ENCODE results near the gene ACSBG1.

The ACSBG1 gene

DNA sequence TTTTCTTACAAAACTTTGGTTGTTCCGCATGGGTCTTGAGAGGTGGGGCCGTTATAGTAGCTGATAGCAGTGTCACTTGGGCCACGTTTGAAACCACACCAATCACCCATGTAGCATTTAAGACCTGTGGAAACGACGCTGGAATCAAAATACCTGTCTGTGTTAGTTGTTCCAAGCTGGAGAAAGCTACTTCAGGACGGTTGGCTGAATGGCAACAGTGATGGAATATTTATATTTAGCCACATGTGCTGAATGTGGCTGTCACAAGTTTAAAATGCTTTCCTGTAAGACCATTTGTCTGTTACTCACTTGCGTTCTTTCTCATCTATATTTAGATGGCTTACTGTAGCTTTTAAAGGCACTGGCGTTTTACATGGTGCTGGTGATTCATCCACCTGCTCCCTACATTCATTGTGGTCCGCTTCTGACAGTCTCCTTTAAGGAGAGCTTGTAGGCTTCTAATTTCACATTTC lies 31.4 kb upstream of the ACSBG1 start:
- Histone ChIP-seq H3K9ac (ENCODE audit: low read depth in 1 of 2, low read length in 2 of 2) (peak overlapping the region in 1 of 2 donors; percentile 85), H3K27ac (ENCODE audit: low read depth, low read length) (no peak overlapping the region), H3K9me3 (ENCODE audit: control insufficient read depth in 1 of 2, low read length in 2 of 2) (no peaks in the 10 kb centered on the region), H3K27me3 (ENCODE audit: control insufficient read depth in 1 of 2, insufficient read depth in 2 of 2, low read length in 2 of 2) (no peaks in the 10 kb centered on the region), H3K36me3 (ENCODE audit: control insufficient read depth in 1 of 2, insufficient read depth in 2 of 2, low read length in 2 of 2) (no peaks in the 10 kb centered on the region), H3K4me1 (ENCODE audit: control insufficient read depth in 1 of 2, insufficient read depth in 2 of 2, low read length in 2 of 2) (peaks cover 18 to 19% of the 10 kb centered on the region in 2 donors), H3K4me3 (ENCODE audit: low read depth in 1 of 2, low read length in 2 of 2) (peak overlapping the region in 1 of 2 donors; percentile 82)

- H3K36me3 ChIP-seq (ENCODE audit: control insufficient read depth in 1 of 2, insufficient read depth in 2 of 2, low read length in 2 of 2): no peaks in the 10 kb centered on the region
- peak overlapping the region; percentile 82 to 84 for H3K4me3 ChIP-seq (ENCODE audit: low read depth in 1 of 2, low read length in 2 of 2)
- no peaks in the 10 kb centered on the region for H3K9me3 ChIP-seq (ENCODE audit: control insufficient read depth in 1 of 2, low read length in 2 of 2)
- H3K4me1 ChIP-seq (ENCODE audit: control insufficient read depth in 1 of 2, insufficient read depth in 2 of 2, low read length in 2 of 2): peaks cover 18 to 19% of the 10 kb centered on the region in 2 donors
- H3K27ac ChIP-seq (ENCODE audit: low read depth, low read length): no peak overlapping the region
- H3K27me3 ChIP-seq (ENCODE audit: control insufficient read depth in 1 of 2, insufficient read depth in 2 of 2, low read length in 2 of 2): no peaks in the 10 kb centered on the region
- peak overlapping the region; percentile 74 to 85 for H3K9ac ChIP-seq (ENCODE audit: low read depth in 1 of 2, low read length in 2 of 2)
Observed at GRCh38 chr15:78265137-78265460, 30.7 kb upstream of the ACSBG1 start.

GRCh38 chr15:78264304-78265136 lies 30.2 kb upstream of the ACSBG1 start, which contains the start of gene DNAJA4:
Gene DNAJA4, plus strand, starts transcription at chr15:78264562. Its CDS starts 202 bp downstream, at chr15:78264764.
- Histone ChIP-seq H3K4me3 (ENCODE audit: low read depth in 1 of 2, low read length in 2 of 2) (peak within 1 kb of the TSS; percentile 82 to 84), H3K4me1 (ENCODE audit: control insufficient read depth in 1 of 2, insufficient read depth in 2 of 2, low read length in 2 of 2) (peaks cover 18 to 19% of the 10 kb centered on the region in 2 donors), H3K27ac (ENCODE audit: low read depth, low read length) (peak within 1 kb of the TSS; percentile 51), H3K9me3 (ENCODE audit: control insufficient read depth in 1 of 2, low read length in 2 of 2) (no peaks in the 10 kb centered on the region), H3K27me3 (ENCODE audit: control insufficient read depth in 1 of 2, insufficient read depth in 2 of 2, low read length in 2 of 2) (no peaks in the 10 kb centered on the region), H3K9ac (ENCODE audit: low read depth in 1 of 2, low read length in 2 of 2) (peak within 1 kb of the TSS; percentile 74 to 85), H3K36me3 (ENCODE audit: control insufficient read depth in 1 of 2, insufficient read depth in 2 of 2, low read length in 2 of 2) (no peaks in the 10 kb centered on the region)

DNA sequence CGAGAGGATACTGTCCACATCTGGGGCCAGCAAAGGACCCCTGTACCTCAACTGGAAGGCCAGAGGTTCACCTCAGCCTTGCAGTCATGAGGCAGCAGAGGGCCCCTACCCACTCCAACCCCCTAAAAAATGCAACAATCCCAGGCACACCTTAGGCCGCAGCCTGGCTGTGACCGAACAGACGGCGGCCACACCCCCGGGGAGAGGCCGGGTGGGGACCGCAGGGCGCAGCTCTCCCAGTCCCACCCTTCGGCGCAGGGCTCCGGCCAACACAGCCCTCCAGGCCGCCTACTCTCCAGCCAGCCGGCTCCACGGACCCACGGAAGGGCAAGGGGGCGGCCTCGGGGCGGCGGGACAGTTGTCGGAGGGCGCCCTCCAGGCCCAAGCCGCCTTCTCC lies 29.5 kb upstream of the ACSBG1 start:
- H3K4me1 ChIP-seq (ENCODE audit: control insufficient read depth in 1 of 2, insufficient read depth in 2 of 2, low read length in 2 of 2): peaks cover 18 to 19% of the 10 kb centered on the region in 2 donors
- H3K9me3 ChIP-seq (ENCODE audit: control insufficient read depth in 1 of 2, low read length in 2 of 2): no peaks in the 10 kb centered on the region
- peak overlapping the region in 1 of 2 donors; percentile 60 for H3K9ac ChIP-seq (ENCODE audit: low read depth in 1 of 2, low read length in 2 of 2)
- H3K4me3 ChIP-seq (ENCODE audit: low read depth in 1 of 2, low read length in 2 of 2): peak overlapping the region; percentile 36 to 82
- H3K27ac ChIP-seq (ENCODE audit: low read depth, low read length): no peak overlapping the region
- H3K27me3 ChIP-seq (ENCODE audit: control insufficient read depth in 1 of 2, insufficient read depth in 2 of 2, low read length in 2 of 2): no peaks in the 10 kb centered on the region
- H3K36me3 ChIP-seq (ENCODE audit: control insufficient read depth in 1 of 2, insufficient read depth in 2 of 2, low read length in 2 of 2): no peaks in the 10 kb centered on the region

- Histone ChIP-seq H3K27ac (ENCODE audit: low read depth, low read length) (no peak overlapping the region), H3K9me3 (ENCODE audit: control insufficient read depth in 1 of 2, low read length in 2 of 2) (no peaks in the 10 kb centered on the region), H3K4me1 (ENCODE audit: control insufficient read depth in 1 of 2, insufficient read depth in 2 of 2, low read length in 2 of 2) (peaks cover 18 to 19% of the 10 kb centered on the region in 2 donors), H3K9ac (ENCODE audit: low read depth in 1 of 2, low read length in 2 of 2) (no peak overlapping the region), H3K27me3 (ENCODE audit: control insufficient read depth in 1 of 2, insufficient read depth in 2 of 2, low read length in 2 of 2) (no peaks in the 10 kb centered on the region), H3K36me3 (ENCODE audit: control insufficient read depth in 1 of 2, insufficient read depth in 2 of 2, low read length in 2 of 2) (no peaks in the 10 kb centered on the region), H3K4me3 (ENCODE audit: low read depth in 1 of 2, low read length in 2 of 2) (no peak overlapping the region)
Observed at GRCh38 chr15:78263351-78263781, 29.0 kb upstream of the ACSBG1 start.

DNA sequence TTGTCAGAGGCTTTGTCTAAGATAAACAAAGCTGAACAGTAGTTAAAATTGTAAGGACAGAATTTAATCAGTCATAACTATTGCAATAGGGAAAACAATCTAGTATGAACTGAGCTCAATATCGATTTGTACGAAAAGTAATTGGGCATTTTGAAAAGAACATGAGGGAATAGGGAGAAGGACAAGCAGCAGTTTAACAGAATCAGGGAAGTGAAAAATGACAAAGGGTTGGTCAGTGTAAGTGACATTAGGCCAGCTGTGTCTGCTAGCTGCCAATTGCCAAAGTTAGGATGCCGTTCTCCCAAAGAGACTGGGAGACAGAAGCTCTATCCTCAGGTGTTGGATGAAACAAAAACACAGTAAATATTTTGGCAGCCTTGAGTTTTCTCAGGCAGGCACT lies 26.7 kb upstream of the ACSBG1 start:
- Histone ChIP-seq H3K27me3 (ENCODE audit: control insufficient read depth in 1 of 2, insufficient read depth in 2 of 2, low read length in 2 of 2) (no peaks in the 10 kb centered on the region), H3K9me3 (ENCODE audit: control insufficient read depth in 1 of 2, low read length in 2 of 2) (no peaks in the 10 kb centered on the region), H3K4me1 (ENCODE audit: control insufficient read depth in 1 of 2, insufficient read depth in 2 of 2, low read length in 2 of 2) (peaks cover 8 to 11% of the 10 kb centered on the region in 2 donors), H3K36me3 (ENCODE audit: control insufficient read depth in 1 of 2, insufficient read depth in 2 of 2, low read length in 2 of 2) (no peaks in the 10 kb centered on the region), H3K4me3 (ENCODE audit: low read depth in 1 of 2, low read length in 2 of 2) (no peak overlapping the region), H3K27ac (ENCODE audit: low read depth, low read length) (no peak overlapping the region), H3K9ac (ENCODE audit: low read depth in 1 of 2, low read length in 2 of 2) (no peak overlapping the region)

- Histone ChIP-seq H3K4me1 (ENCODE audit: control insufficient read depth in 1 of 2, insufficient read depth in 2 of 2, low read length in 2 of 2) (peaks cover 4 to 5% of the 10 kb centered on the region in 2 donors), H3K27ac (ENCODE audit: low read depth, low read length) (no peak overlapping the region), H3K36me3 (ENCODE audit: control insufficient read depth in 1 of 2, insufficient read depth in 2 of 2, low read length in 2 of 2) (no peaks in the 10 kb centered on the region), H3K4me3 (ENCODE audit: low read depth in 1 of 2, low read length in 2 of 2) (no peak overlapping the region), H3K9me3 (ENCODE audit: control insufficient read depth in 1 of 2, low read length in 2 of 2) (no peaks in the 10 kb centered on the region), H3K9ac (ENCODE audit: low read depth in 1 of 2, low read length in 2 of 2) (no peak overlapping the region), H3K27me3 (ENCODE audit: control insufficient read depth in 1 of 2, insufficient read depth in 2 of 2, low read length in 2 of 2) (no peaks in the 10 kb centered on the region)
Observed at GRCh38 chr15:78260489-78260888, 26.1 kb upstream of the ACSBG1 start.

DNA sequence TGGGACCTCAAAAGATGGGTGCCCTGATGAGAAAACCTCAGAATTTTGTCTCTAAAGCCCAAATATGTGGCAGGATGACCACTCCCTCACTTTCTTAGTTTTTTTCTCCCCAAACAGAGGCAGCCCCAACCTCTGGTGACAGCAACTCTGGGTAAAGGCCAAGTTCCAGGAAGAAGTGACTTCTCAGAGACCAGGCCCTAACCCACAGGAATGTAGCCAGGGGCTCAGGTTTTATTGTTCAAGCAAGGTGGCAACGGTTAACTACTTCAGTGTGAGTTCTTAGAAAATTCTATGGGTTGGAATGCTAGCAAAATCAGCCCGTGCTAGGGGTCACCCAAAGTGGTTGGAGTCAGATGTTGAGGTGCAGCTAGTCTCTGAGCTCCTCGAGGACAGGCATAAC lies 24.9 kb upstream of the ACSBG1 start:
- no peak overlapping the region for H3K9ac ChIP-seq (ENCODE audit: low read depth in 1 of 2, low read length in 2 of 2)
- H3K27ac ChIP-seq (ENCODE audit: low read depth, low read length): no peak overlapping the region
- no peaks in the 10 kb centered on the region for H3K9me3 ChIP-seq (ENCODE audit: control insufficient read depth in 1 of 2, low read length in 2 of 2)
- no peaks in the 10 kb centered on the region for H3K4me1 ChIP-seq (ENCODE audit: control insufficient read depth in 1 of 2, insufficient read depth in 2 of 2, low read length in 2 of 2)
- H3K36me3 ChIP-seq (ENCODE audit: control insufficient read depth in 1 of 2, insufficient read depth in 2 of 2, low read length in 2 of 2): no peaks in the 10 kb centered on the region
- H3K27me3 ChIP-seq (ENCODE audit: control insufficient read depth in 1 of 2, insufficient read depth in 2 of 2, low read length in 2 of 2): no peaks in the 10 kb centered on the region
- no peak overlapping the region for H3K4me3 ChIP-seq (ENCODE audit: low read depth in 1 of 2, low read length in 2 of 2)

DNA sequence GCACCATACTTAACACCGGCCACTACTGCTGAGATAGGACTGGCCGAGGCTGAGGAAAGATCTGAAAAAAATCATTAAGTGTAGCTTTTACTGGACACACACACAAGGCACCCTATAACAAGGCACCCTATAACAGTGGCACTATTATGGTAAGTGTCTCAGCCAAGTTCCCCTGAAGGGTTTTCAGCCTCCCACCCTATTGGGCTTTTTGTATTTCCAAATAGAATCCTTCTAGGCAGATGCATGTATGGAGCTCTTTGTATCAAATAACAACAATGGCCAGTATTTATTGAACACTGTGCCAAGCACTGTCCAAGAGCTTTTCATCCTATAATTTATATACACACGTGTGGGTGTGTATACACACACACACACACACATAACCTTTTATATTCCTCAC lies 23.3 kb upstream of the ACSBG1 start:
- Histone ChIP-seq H3K27me3 (ENCODE audit: control insufficient read depth in 1 of 2, insufficient read depth in 2 of 2, low read length in 2 of 2) (no peaks in the 10 kb centered on the region), H3K9ac (ENCODE audit: low read depth in 1 of 2, low read length in 2 of 2) (no peak overlapping the region), H3K36me3 (ENCODE audit: control insufficient read depth in 1 of 2, insufficient read depth in 2 of 2, low read length in 2 of 2) (no peaks in the 10 kb centered on the region), H3K9me3 (ENCODE audit: control insufficient read depth in 1 of 2, low read length in 2 of 2) (no peaks in the 10 kb centered on the region), H3K4me1 (ENCODE audit: control insufficient read depth in 1 of 2, insufficient read depth in 2 of 2, low read length in 2 of 2) (no peaks in the 10 kb centered on the region), H3K27ac (ENCODE audit: low read depth, low read length) (no peak overlapping the region), H3K4me3 (ENCODE audit: low read depth in 1 of 2, low read length in 2 of 2) (no peak overlapping the region)

- H3K9ac ChIP-seq (ENCODE audit: low read depth in 1 of 2, low read length in 2 of 2): no peak overlapping the region
- H3K9me3 ChIP-seq (ENCODE audit: control insufficient read depth in 1 of 2, low read length in 2 of 2): no peaks in the 10 kb centered on the region
- H3K27me3 ChIP-seq (ENCODE audit: control insufficient read depth in 1 of 2, insufficient read depth in 2 of 2, low read length in 2 of 2): no peaks in the 10 kb centered on the region
- H3K36me3 ChIP-seq (ENCODE audit: control insufficient read depth in 1 of 2, insufficient read depth in 2 of 2, low read length in 2 of 2): no peaks in the 10 kb centered on the region
- H3K4me1 ChIP-seq (ENCODE audit: control insufficient read depth in 1 of 2, insufficient read depth in 2 of 2, low read length in 2 of 2): no peaks in the 10 kb centered on the region
- no peak overlapping the region for H3K4me3 ChIP-seq (ENCODE audit: low read depth in 1 of 2, low read length in 2 of 2)
- no peak overlapping the region for H3K27ac ChIP-seq (ENCODE audit: low read depth, low read length)
Observed at GRCh38 chr15:78256044-78256437, 21.7 kb upstream of the ACSBG1 start.
